ENCODE results near the gene GCK. TPM values are rescaled to one million over a fixed set of nuclear protein-coding genes. Genes with fewer than 3 reads are reported as not detected.

Gene GCK
- total RNA-seq, 1 experiment from 2014 or later, result not detected

GRCh38 chr7:44112231-44112996 lies 76.8 kb downstream of the GCK start:
- ChIA-PET CTCF (interaction anchor here (0.6 kb wide), 1 partner anchor 72 kb away, joined by 3 read pairs; no protein-coding TSS in a partner anchor), POLR2A (ENCODE audit: unreplicated experiment) (no interaction called here)
- no peaks in the 10 kb centered on the region for H3F3A ChIP-seq (ENCODE audit: low read length, unreplicated experiment)
- TF ChIP-seq EZH2 (IDR thresholded peaks at IDR 0.05; ENCODE audit: low read length, unreplicated experiment), result no peak
- TF ChIP-seq, protein P1, sequence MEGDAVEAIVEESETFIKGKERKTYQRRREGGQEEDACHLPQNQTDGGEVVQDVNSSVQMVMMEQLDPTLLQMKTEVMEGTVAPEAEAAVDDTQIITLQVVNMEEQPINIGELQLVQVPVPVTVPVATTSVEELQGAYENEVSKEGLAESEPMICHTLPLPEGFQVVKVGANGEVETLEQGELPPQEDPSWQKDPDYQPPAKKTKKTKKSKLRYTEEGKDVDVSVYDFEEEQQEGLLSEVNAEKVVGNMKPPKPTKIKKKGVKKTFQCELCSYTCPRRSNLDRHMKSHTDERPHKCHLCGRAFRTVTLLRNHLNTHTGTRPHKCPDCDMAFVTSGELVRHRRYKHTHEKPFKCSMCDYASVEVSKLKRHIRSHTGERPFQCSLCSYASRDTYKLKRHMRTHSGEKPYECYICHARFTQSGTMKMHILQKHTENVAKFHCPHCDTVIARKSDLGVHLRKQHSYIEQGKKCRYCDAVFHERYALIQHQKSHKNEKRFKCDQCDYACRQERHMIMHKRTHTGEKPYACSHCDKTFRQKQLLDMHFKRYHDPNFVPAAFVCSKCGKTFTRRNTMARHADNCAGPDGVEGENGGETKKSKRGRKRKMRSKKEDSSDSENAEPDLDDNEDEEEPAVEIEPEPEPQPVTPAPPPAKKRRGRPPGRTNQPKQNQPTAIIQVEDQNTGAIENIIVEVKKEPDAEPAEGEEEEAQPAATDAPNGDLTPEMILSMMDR (conservative IDR thresholded peaks at IDR 0.05; ENCODE audit: low read depth, low read length), result no peak
- TF ChIP-seq EZH2phosphoT487 (IDR thresholded peaks at IDR 0.05; ENCODE audit: borderline replicate concordance, low read length), result no peak
- no peaks in the 10 kb centered on the region for H3K9me3 ChIP-seq (ENCODE audit: low read length)
- H3K4me2 ChIP-seq (ENCODE audit: low read length), result no peak overlapping the region
- no peak overlapping the region for H3K27ac ChIP-seq (ENCODE audit: low read length)
- no peak overlapping the region for H3K9ac ChIP-seq (ENCODE audit: low read length)
- ATAC-seq (no peak), DNase-seq (no peak)
- no peaks in the 10 kb centered on the region for H3K79me2 ChIP-seq (ENCODE audit: low read length)
- intact Hi-C loops (cut with micrococcal nuclease), result no loop called here
- no peaks in the 10 kb centered on the region for H4K20me1 ChIP-seq (ENCODE audit: low read length)
- H3K36me3 ChIP-seq (ENCODE audit: low read depth, low read length), result peaks cover 4% of the 10 kb centered on the region
- no TSS peak for BruUV-seq (replicated peaks)
- H2AFZ ChIP-seq (ENCODE audit: low read length), result no peak overlapping the region
- no peaks in the 10 kb centered on the region for H3K4me1 ChIP-seq (ENCODE audit: insufficient read depth, low read length)
- no peak overlapping the region for H3K4me3 ChIP-seq (ENCODE audit: low read length)
- H3K27me3 ChIP-seq (ENCODE audit: low read length), result no peaks in the 10 kb centered on the region
- H3K9me2 ChIP-seq (replicated peaks; ENCODE audit: low read length), result no peaks in the 10 kb centered on the region

DNA sequence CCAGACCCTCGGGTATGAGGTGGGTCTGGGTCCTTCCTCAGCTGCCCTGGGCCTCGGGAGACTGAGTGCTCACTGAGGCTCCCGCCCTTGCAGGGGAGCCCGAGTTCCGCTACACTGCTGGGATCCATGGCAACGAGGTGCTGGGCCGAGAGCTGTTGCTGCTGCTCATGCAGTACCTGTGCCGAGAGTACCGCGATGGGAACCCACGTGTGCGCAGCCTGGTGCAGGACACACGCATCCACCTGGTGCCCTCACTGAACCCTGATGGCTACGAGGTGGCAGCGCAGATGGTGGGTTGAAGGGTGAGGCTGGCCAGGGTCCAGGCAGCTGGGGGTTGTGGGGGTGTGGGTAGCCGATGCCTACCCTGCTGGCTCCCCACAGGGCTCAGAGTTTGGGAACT lies 77.5 kb downstream of the GCK start:
- intact Hi-C loops (cut with micrococcal nuclease), result no loop called here
- no peaks in the 10 kb centered on the region for H3K79me2 ChIP-seq (ENCODE audit: low read length)
- POLR2A ChIA-PET (ENCODE audit: unreplicated experiment), result no interaction called here
- no peaks in the 10 kb centered on the region for H3K9me2 ChIP-seq (replicated peaks; ENCODE audit: low read length)
- CTCF ChIA-PET, result no interaction called here
- H3K9ac ChIP-seq (ENCODE audit: low read length), result no peak overlapping the region
- H3K4me3 ChIP-seq (ENCODE audit: low read length), result no peak overlapping the region
- peaks cover 4% of the 10 kb centered on the region; the same call in 1 of the 2 replicates for H3K36me3 ChIP-seq (ENCODE audit: low read depth, low read length)
- H3F3A ChIP-seq (ENCODE audit: low read length, unreplicated experiment), result no peaks in the 10 kb centered on the region
- ATAC-seq, result peak; percentile 7; the same call in 1 of the 2 replicates
- no peak overlapping the region for H3K27ac ChIP-seq (ENCODE audit: low read length)
- no peaks in the 10 kb centered on the region for H3K4me1 ChIP-seq (ENCODE audit: insufficient read depth, low read length)
- no peak for DNase-seq
- BruUV-seq (replicated peaks), result no TSS peak
- no peak overlapping the region for H3K4me2 ChIP-seq (ENCODE audit: low read length)
- no peaks in the 10 kb centered on the region for H3K27me3 ChIP-seq (ENCODE audit: low read length)
- H2AFZ ChIP-seq (ENCODE audit: low read length), result no peak overlapping the region
- H3K9me3 ChIP-seq (ENCODE audit: low read length), result no peaks in the 10 kb centered on the region
- H4K20me1 ChIP-seq (ENCODE audit: low read length), result no peaks in the 10 kb centered on the region
- TF ChIP-seq EZH2 (IDR thresholded peaks at IDR 0.05; ENCODE audit: low read length, unreplicated experiment), result no peak
- no peak for TF ChIP-seq EZH2phosphoT487 (IDR thresholded peaks at IDR 0.05; ENCODE audit: borderline replicate concordance, low read length)
- TF ChIP-seq, protein P1 (conservative IDR thresholded peaks at IDR 0.05; ENCODE audit: low read depth, low read length), result no peak
